Caco-2 (cell line): ENCODE measurements around the gene PHF21A. TPM values are rescaled to one million over a fixed set of nuclear protein-coding genes. Genes with fewer than 3 reads are reported as not detected.
"Not testable (repeated sequence)": the region's sequence is repeated elsewhere in the genome, so short reads cannot be mapped to it uniquely, and the experiment has no call there.

Experiments
- BruUV-seq: library from RNA; stranded (reverse); fragments of 400-500 nt; replicated peaks from 2 replicates; lab custom pipeline; 2021; lab: Mats Ljungman, UMichigan
- CTCF ChIA-PET: fragments of 300-600 bp; sonication (Branson Sonifier 250); formaldehyde crosslinking; loops from one replicate; lab custom pipeline; 2022; ENCODE audit warnings: antibody characterized with exemption; lab: Charles Lee
- POLR2A ChIA-PET: fragments of 300-600 bp; sonication (Branson Sonifier 250); formaldehyde crosslinking; loops from one replicate; lab custom pipeline; 2022; ENCODE audit warnings: antibody characterized with exemption; lab: Charles Lee
- DNase-seq, 2 experiments: peaks; one replicate each; pipeline versions ENCODE4 v3.0.0 to v3.0.0-alpha.2; 2020 to 2022
- H3K27me3 ChIP-seq: replicated peaks from 2 replicates; pipeline ENCODE4 v1.6.0; 2011; ENCODE audit warnings: low read length; ENCODE audit not compliant: control insufficient read depth, insufficient read depth
- H3K36me3 ChIP-seq: 2 replicates; pipeline ENCODE4 v1.5.1; 2011; ENCODE audit warnings: low read length; ENCODE audit not compliant: control insufficient read depth, insufficient read depth
- H3K4me1 ChIP-seq: fragments of 250-450 bp; sonication (Bioruptor Pico); 2 replicates; pipeline ENCODE4 v1.5.1; 2020; ENCODE audit warnings: mild to moderate bottlenecking
- H3K4me3 ChIP-seq: 2 replicates; pipeline ENCODE4 v1.5.1; 2011; ENCODE audit warnings: low read depth, mild to moderate bottlenecking, control low read depth, low read length
- H3K9me3 ChIP-seq: fragments of 250-450 bp; sonication (Bioruptor Pico); 2 replicates; pipeline ENCODE4 v1.5.1; 2020; ENCODE audit warnings: mild to moderate bottlenecking, moderate library complexity
- H3K27ac Mint-ChIP-seq: one replicate; pipeline ENCODE4 v1.8.0; 2022; ENCODE audit warnings: mixed read lengths; ENCODE audit not compliant: unreplicated experiment
- H3K27me3 Mint-ChIP-seq: one replicate; pipeline ENCODE4 v1.8.0; 2022; ENCODE audit warnings: mixed read lengths; ENCODE audit not compliant: insufficient read depth, unreplicated experiment
- H3K36me3 Mint-ChIP-seq: one replicate; pipeline ENCODE4 v1.8.0; 2022; ENCODE audit warnings: mild to moderate bottlenecking, mixed read lengths; ENCODE audit not compliant: insufficient read depth, unreplicated experiment
- H3K4me1 Mint-ChIP-seq: one replicate; pipeline ENCODE4 v1.8.0; 2022; ENCODE audit warnings: low read depth, mixed read lengths; ENCODE audit not compliant: unreplicated experiment
- H3K4me3 Mint-ChIP-seq: one replicate; pipeline ENCODE4 v1.8.0; 2022; ENCODE audit warnings: mild to moderate bottlenecking, moderate library complexity, mixed read lengths; ENCODE audit not compliant: unreplicated experiment
- H3K9me3 Mint-ChIP-seq: one replicate; pipeline ENCODE4 v1.8.0; 2022; ENCODE audit warnings: mixed read lengths; ENCODE audit not compliant: unreplicated experiment
- CTCF ChIP-seq, 2 experiments: fragments of 200-600 bp in 1 of 2; IDR thresholded peaks; 1 replicate in 1 of 2; 2 replicates in 1 of 2; pipeline versions ENCODE4 v1.5.1 to v1.8.0; 2011 to 2022; ENCODE audit warnings: antibody characterized with exemption in 1 of 2, control low read depth in 1 of 2, inconsistent platforms in 1 of 2, low read depth in 1 of 2, low read length in 1 of 2, mild to moderate bottlenecking in 1 of 2, moderate library complexity in 1 of 2; ENCODE audit not compliant: insufficient read depth in 1 of 2, severe bottlenecking in 1 of 2, unreplicated experiment in 1 of 2
- intact Hi-C: fragments of 100-400 bp; cut with micrococcal nuclease; formaldehyde crosslinking; loops from one replicate; pipeline ENCODE4 v1.10.0; 2022; ENCODE audit not compliant: unreplicated experiment
- total RNA-seq: library from RNA; stranded (reverse); gene quantifications from 2 replicates; pipeline ENCODE4 v1.2.3, GENCODE V29; 2022

Gene PHF21A
- total RNA-seq, 1 experiment from 2014 or later = 20.0 TPM

- H3K4me1 Mint-ChIP-seq = peaks cover 8% of the 10 kb centered on the region
- Histone ChIP-seq H3K36me3 (no peaks in the 10 kb centered on the region), H3K4me3 (no peak overlapping the region), H3K9me3 (no peaks in the 10 kb centered on the region), H3K27me3 (no peaks in the 10 kb centered on the region), H3K4me1 (peaks cover 10% of the 10 kb centered on the region)
- peaks cover 4% of the 10 kb centered on the region for H3K27me3 Mint-ChIP-seq
- intact Hi-C loops = loop anchor here (1.0 kb wide), 1 partner anchor 17 kb away; no protein-coding TSS in a partner anchor
- H3K4me3 Mint-ChIP-seq = peak overlapping the region; percentile 77
- no TSS peak for BruUV-seq
- no peak for DNase-seq
- TF ChIP-seq CTCF (IDR thresholded peaks at IDR 0.05; ENCODE audit: insufficient read depth in 1 of 2, low read depth in 1 of 2, low read length in 1 of 2, severe bottlenecking in 1 of 2, unreplicated experiment in 1 of 2) = no peak
- H3K9me3 Mint-ChIP-seq = no peaks in the 10 kb centered on the region
- peaks cover 16% of the 10 kb centered on the region for H3K36me3 Mint-ChIP-seq
- H3K27ac Mint-ChIP-seq = no peak overlapping the region
- CTCF ChIA-PET = no interaction called here
- POLR2A ChIA-PET = no interaction called here
Observed at GRCh38 chr11:45900916-45901617, 220.2 kb downstream of the PHF21A start.

GRCh38 chr11:45900175-45900800 is 221.0 kb downstream of the PHF21A start:
- intact Hi-C loops = loop anchor here (1.0 kb wide), 1 partner anchor 18 kb away; no protein-coding TSS in a partner anchor
- H3K4me1 ChIP-seq, DNase-seq, H3K27me3 ChIP-seq, POLR2A ChIA-PET, H3K4me1 Mint-ChIP-seq, H3K9me3 Mint-ChIP-seq, H3K9me3 ChIP-seq, H3K36me3 ChIP-seq, CTCF ChIA-PET, H3K27me3 Mint-ChIP-seq, BruUV-seq: not testable (repeated sequence)
- H3K4me3 Mint-ChIP-seq = peak overlapping the region; percentile 77
- H3K4me3 ChIP-seq = peak overlapping the region; percentile 67
- H3K36me3 Mint-ChIP-seq = peaks cover 16% of the 10 kb centered on the region
- peak overlapping the region; percentile 84 for H3K27ac Mint-ChIP-seq

- Mint-ChIP-seq H3K4me1 (peaks cover 8% of the 10 kb centered on the region), H3K9me3 (no peaks in the 10 kb centered on the region), H3K27ac (peak overlapping the region; percentile 84), H3K27me3 (peaks cover 4% of the 10 kb centered on the region), H3K36me3 (peaks cover 20% of the 10 kb centered on the region), H3K4me3 (peak overlapping the region; percentile 77)
- DNase-seq = peak; percentile 87 to 91
- no peak for TF ChIP-seq CTCF (IDR thresholded peaks at IDR 0.05; ENCODE audit: insufficient read depth in 1 of 2, low read depth in 1 of 2, low read length in 1 of 2, severe bottlenecking in 1 of 2, unreplicated experiment in 1 of 2)
- Histone ChIP-seq H3K36me3 (no peaks in the 10 kb centered on the region), H3K9me3 (no peaks in the 10 kb centered on the region), H3K4me1 (peaks cover 10% of the 10 kb centered on the region), H3K27me3 (no peaks in the 10 kb centered on the region), H3K4me3 (peak overlapping the region; percentile 67)
- POLR2A ChIA-PET = interaction anchor here (0.7 to 1.0 kb wide), 2 partner anchors 18 to 23 kb away, joined by 4 read pairs; partner anchors contain the start of genes LARGE2 and PEX16
- intact Hi-C loops = loop anchor here (1.0 kb wide), 3 partner anchors 14 to 23 kb away; partner anchors contain the start of genes LARGE2 and MAPK8IP1
- CTCF ChIA-PET = interaction anchor here (0.6 to 1.1 kb wide), 2 partner anchors 19 to 492 kb away, joined by 4 read pairs; partner anchors contain the start of gene CHRM4
- no TSS peak for BruUV-seq
Observed at GRCh38 chr11:45899448-45900174, 221.6 kb downstream of the PHF21A start.
